ENCODE data around the gene ANKRD27. TPM values are rescaled to one million over a fixed set of nuclear protein-coding genes. Genes with fewer than 3 reads are reported as not detected.

Gene ANKRD27
- total RNA-seq, 2 donors from 2014 or later: 9.6 to 16.2 TPM

- H3K4me1 ChIP-seq: peaks cover 22% of the 10 kb centered on the region
- WGBS, 2 donors: 67% methylated on average over 1 of the region's 1 CpG
- ATAC-seq (no peak), DNase-seq (no peak)
- H3K36me3 ChIP-seq (replicated peaks in 1 of 2; ENCODE audit: insufficient read depth in 1 of 2, low read depth in 2 of 2): no peaks in the 10 kb centered on the region
- no peak overlapping the region for H3K4me3 ChIP-seq
- H3K27ac ChIP-seq: no peak overlapping the region
- H3K27me3 ChIP-seq: no peaks in the 10 kb centered on the region
- TF ChIP-seq CTCF (IDR thresholded peaks at IDR 0.05) (no peak), POLR2A (IDR thresholded peaks at IDR 0.05) (no peak)
- intact Hi-C loops (cut with DNase I): no loop called here
- H3K9me3 ChIP-seq: no peaks in the 10 kb centered on the region
Observed at GRCh38 chr19:32688311-32688710, 13.3 kb upstream of the ANKRD27 start.

DNA sequence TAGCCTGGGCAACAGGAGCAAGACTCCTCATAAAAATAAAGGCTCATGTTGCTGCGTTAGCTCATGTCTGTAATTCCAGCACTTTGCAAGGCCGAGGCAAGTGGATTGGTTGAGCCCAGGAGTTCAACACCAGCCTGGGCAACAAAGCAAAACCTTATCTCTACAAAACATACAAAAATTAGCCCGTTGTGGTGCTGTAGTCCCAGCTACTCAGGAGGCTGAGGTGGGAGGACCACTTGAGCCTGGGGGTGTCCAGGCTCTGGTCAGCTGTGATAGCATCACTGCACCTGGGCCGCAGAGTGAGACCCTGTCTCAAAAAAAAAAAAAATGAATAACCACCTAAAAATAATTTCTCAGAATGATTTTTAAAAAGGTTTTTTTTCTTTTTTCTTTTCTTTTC lies 12.7 kb upstream of the ANKRD27 start:
- DNase-seq (no peak), ATAC-seq (no peak)
- Histone ChIP-seq H3K27ac (no peak overlapping the region), H3K36me3 (replicated peaks in 1 of 2; ENCODE audit: insufficient read depth in 1 of 2, low read depth in 2 of 2) (no peaks in the 10 kb centered on the region), H3K27me3 (no peaks in the 10 kb centered on the region), H3K4me3 (no peak overlapping the region), H3K4me1 (peaks cover 16% of the 10 kb centered on the region), H3K9me3 (no peaks in the 10 kb centered on the region)
- intact Hi-C loops (cut with DNase I): no loop called here
- WGBS, 2 donors: 73 to 89% methylated on average over 3 to 4 of the region's 4 CpGs
- TF ChIP-seq CTCF (IDR thresholded peaks at IDR 0.05) (no peak), POLR2A (IDR thresholded peaks at IDR 0.05) (no peak)

DNA sequence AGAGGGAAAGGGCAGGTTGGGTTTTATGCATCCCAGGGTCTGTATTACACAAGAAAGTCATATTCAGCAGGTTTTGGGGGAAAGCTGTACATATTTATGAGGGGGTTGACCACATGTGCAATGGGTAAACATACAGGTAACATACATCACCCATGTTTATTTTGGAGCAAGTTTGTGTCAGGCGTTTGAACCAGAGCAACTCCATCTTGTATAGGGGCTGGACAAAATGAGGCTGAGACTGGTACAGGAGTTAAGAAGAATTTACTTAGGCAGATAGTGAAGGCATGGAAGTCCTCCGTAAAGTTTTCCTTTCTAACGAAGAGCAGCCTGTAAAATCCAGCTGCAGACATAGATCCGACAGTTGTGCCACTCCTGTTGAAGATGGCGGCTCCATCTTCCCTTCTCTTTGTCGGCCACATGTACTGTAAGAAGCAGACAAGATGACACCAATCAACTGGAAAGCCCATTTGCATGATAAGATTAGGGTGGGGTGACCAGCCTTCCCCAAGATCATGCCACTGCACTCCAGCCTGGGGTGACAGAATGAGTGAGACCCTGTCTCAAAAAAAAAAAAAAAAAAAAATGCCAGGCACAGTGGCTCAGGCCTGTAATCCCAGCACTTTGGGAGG lies 12.0 kb upstream of the ANKRD27 start:
- Histone ChIP-seq H3K36me3 (replicated peaks in 1 of 2; ENCODE audit: insufficient read depth in 1 of 2, low read depth in 2 of 2) (no peaks in the 10 kb centered on the region), H3K27me3 (no peaks in the 10 kb centered on the region), H3K4me3 (no peak overlapping the region), H3K27ac (no peak overlapping the region), H3K4me1 (peaks cover 10% of the 10 kb centered on the region), H3K9me3 (no peaks in the 10 kb centered on the region)
- TF ChIP-seq POLR2A (IDR thresholded peaks at IDR 0.05) (no peak), CTCF (IDR thresholded peaks at IDR 0.05) (no peak)
- DNase-seq: no peak
- 90 to 93% methylated on average over 6 of the region's 6 CpGs for WGBS, 2 donors
- intact Hi-C loops (cut with DNase I): no loop called here
- no peak for ATAC-seq

DNA sequence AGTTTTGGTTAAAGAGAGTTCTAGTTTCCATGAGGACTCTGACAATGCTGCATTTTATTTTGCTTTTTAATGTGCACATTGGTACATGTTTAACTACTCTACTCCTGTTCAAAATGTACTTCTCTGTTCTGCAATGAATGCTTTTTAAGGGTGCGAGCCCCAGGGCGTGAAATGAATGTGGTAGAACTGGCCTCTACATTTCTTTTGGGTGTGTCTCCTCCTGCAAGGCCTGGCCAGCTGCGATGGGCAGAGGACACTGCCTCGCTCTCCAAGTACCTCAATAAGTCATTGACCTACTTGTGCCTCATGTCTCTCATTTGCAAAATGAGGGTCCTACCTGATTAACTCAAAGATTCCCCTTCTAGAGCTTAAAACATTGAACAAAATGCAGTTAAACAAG lies 7.3 kb upstream of the ANKRD27 start:
- no peak overlapping the region for H3K4me3 ChIP-seq
- intact Hi-C loops (cut with DNase I): no loop called here
- no peaks in the 10 kb centered on the region for H3K36me3 ChIP-seq (replicated peaks in 1 of 2; ENCODE audit: insufficient read depth in 1 of 2, low read depth in 2 of 2)
- TF ChIP-seq CTCF (IDR thresholded peaks at IDR 0.05) (no peak), POLR2A (IDR thresholded peaks at IDR 0.05) (no peak)
- no peaks in the 10 kb centered on the region for H3K4me1 ChIP-seq
- H3K27me3 ChIP-seq: no peaks in the 10 kb centered on the region
- WGBS, 2 donors: 82 to 83% methylated on average over 4 of the region's 4 CpGs
- H3K27ac ChIP-seq: no peak overlapping the region
- ATAC-seq (no peak), DNase-seq (no peak)
- no peaks in the 10 kb centered on the region for H3K9me3 ChIP-seq

DNA sequence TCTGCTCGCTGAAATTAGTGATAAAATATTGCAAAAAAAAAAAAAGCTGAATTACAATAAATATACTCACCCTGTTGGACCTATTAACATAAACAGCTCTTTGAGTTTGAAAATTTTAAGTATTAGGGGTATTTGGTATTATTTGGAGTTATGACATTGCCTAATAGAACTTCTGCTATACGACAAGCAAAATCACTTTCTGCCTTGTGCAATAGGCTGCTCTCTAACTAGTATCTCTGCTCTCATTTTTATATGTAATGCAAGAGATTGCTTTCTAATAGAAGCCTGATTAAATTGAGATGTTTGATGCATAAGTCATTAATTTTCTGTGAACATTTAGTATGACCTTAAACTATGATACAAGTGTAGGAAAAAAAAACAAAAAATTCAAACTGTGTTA lies 6.0 kb upstream of the ANKRD27 start:
- intact Hi-C loops (cut with DNase I): no loop called here
- no peaks in the 10 kb centered on the region for H3K36me3 ChIP-seq (replicated peaks in 1 of 2; ENCODE audit: insufficient read depth in 1 of 2, low read depth in 2 of 2)
- H3K9me3 ChIP-seq: no peaks in the 10 kb centered on the region
- no peak overlapping the region for H3K27ac ChIP-seq
- WGBS, 2 donors: 72 to 74% methylated on average over 2 of the region's 2 CpGs
- ATAC-seq: no peak
- TF ChIP-seq POLR2A (IDR thresholded peaks at IDR 0.05): no peak
- TF ChIP-seq CTCF (IDR thresholded peaks at IDR 0.05): no peak
- peaks cover 0 to 4% of the 10 kb centered on the region in 2 donors for H3K27me3 ChIP-seq
- peaks cover 9% of the 10 kb centered on the region for H3K4me1 ChIP-seq
- no peak for DNase-seq
- H3K4me3 ChIP-seq: no peak overlapping the region
